HG02973 (cell line): ENCODE measurements around the gene GPR157.
"Not testable (repeated sequence)": the region's sequence is repeated elsewhere in the genome, so short reads cannot be mapped to it uniquely, and the experiment has no call there.

Experiments
- ATAC-seq: cut with Tn5 transposase; IDR thresholded peaks from one replicate; pipeline ENCODE4 v1.9.1; 2021; ENCODE audit warnings: moderate library complexity; ENCODE audit not compliant: unreplicated experiment

GPR157 gene

GRCh38 chr1:9128520-9129265 lies at the start of gene GPR157:
Gene GPR157, minus strand, starts transcription at chr1:9129102. Its CDS starts 75 bp downstream, at chr1:9129027.
- peak; percentile 48 for ATAC-seq

GRCh38 chr1:9174762-9175161 lies 45.9 kb upstream of the GPR157 start:
- no peak for ATAC-seq

- no peak for ATAC-seq
These were observed 45.3 kb upstream of the GPR157 start for GRCh38 chr1:9174243-9174642.

- ATAC-seq = no peak
These were observed 40.8 kb upstream of the GPR157 start for GRCh38 chr1:9169601-9170137.

- ATAC-seq = no peak
These were observed 38.7 kb upstream of the GPR157 start for GRCh38 chr1:9167638-9168037.

- ATAC-seq = no peak
These were observed 37.7 kb upstream of the GPR157 start for GRCh38 chr1:9166289-9167235.

- ATAC-seq = no peak
These were observed 36.5 kb upstream of the GPR157 start for GRCh38 chr1:9165396-9165795.

- no peak for ATAC-seq
These were observed 36.0 kb upstream of the GPR157 start for GRCh38 chr1:9164919-9165318.

- no peak for ATAC-seq
These were observed 35.6 kb upstream of the GPR157 start for GRCh38 chr1:9164532-9164900.

- no peak for ATAC-seq
These were observed 33.1 kb upstream of the GPR157 start for GRCh38 chr1:9161963-9162362.

- no peak for ATAC-seq
These were observed 32.4 kb upstream of the GPR157 start for GRCh38 chr1:9161342-9161741.

GRCh38 chr1:9160079-9160717 lies 31.3 kb upstream of the GPR157 start:
- no peak for ATAC-seq

GRCh38 chr1:9155879-9156278 lies 27.0 kb upstream of the GPR157 start:
- ATAC-seq = no peak

GRCh38 chr1:9155405-9155804 lies 26.5 kb upstream of the GPR157 start:
- ATAC-seq = not testable (repeated sequence)

GRCh38 chr1:9153152-9153551 lies 24.2 kb upstream of the GPR157 start:
- no peak for ATAC-seq

GRCh38 chr1:9152535-9152934 lies 23.6 kb upstream of the GPR157 start:
- ATAC-seq = no peak

GRCh38 chr1:9151328-9151860 lies 22.5 kb upstream of the GPR157 start:
- ATAC-seq = no peak

- ATAC-seq = no peak
These were observed 21.9 kb upstream of the GPR157 start for GRCh38 chr1:9150582-9151327.

- ATAC-seq = no peak
These were observed 21.1 kb upstream of the GPR157 start for GRCh38 chr1:9149837-9150581.

GRCh38 chr1:9149151-9149550 lies 20.2 kb upstream of the GPR157 start:
- no peak for ATAC-seq
